HepG2 (cell line): ENCODE data around the gene ALKBH4. TPM values are rescaled to one million over a fixed set of nuclear protein-coding genes. Genes with fewer than 3 reads are reported as not detected.

Experiments
- ATAD3A ChIP-seq: sonication (generic); formaldehyde crosslinking; IDR thresholded peaks from 2 replicates; pipeline ENCODE4 v1.4.0; 2020; ENCODE audit warnings: missing genetic modification reagents
- BRF2 ChIP-seq: sonication (generic); formaldehyde crosslinking; IDR thresholded peaks from 2 replicates; pipeline ENCODE4 v1.8.1; 2022; ENCODE audit warnings: mild to moderate bottlenecking, missing genetic modification reagents
- HDAC2 ChIP-seq: sonication (generic); formaldehyde crosslinking; IDR thresholded peaks from 2 replicates; pipeline ENCODE4 v1.4.0; 2020; ENCODE audit warnings: missing genetic modification reagents
- LCORL ChIP-seq, 2 experiments: fragments of 450-650 bp in 1 of 2; sonication (generic) in 1 of 2; formaldehyde crosslinking in 1 of 2; IDR thresholded peaks; 2 replicates each; pipeline versions ENCODE4 v1.5.0 to v1.6.1; 2017 to 2020; ENCODE audit warnings: antibody characterized with exemption in 1 of 2, missing genetic modification reagents in 1 of 2
- MZF1 ChIP-seq: sonication (generic); formaldehyde crosslinking; IDR thresholded peaks from 2 replicates; pipeline ENCODE4 v1.8.1; 2023; ENCODE audit warnings: mild to moderate bottlenecking, missing genetic modification reagents, borderline replicate concordance
- NFE2 ChIP-seq: sonication (generic); formaldehyde crosslinking; IDR thresholded peaks from 2 replicates; pipeline ENCODE4 v1.4.0; 2020; ENCODE audit warnings: missing genetic modification reagents
- PCBP2 ChIP-seq: fragments of 200-400 bp; formaldehyde crosslinking; optimal IDR thresholded peaks from 2 replicates; pipeline ENCODE3; 2018; ENCODE audit warnings: low read length, low read depth; ENCODE audit not compliant: poor library complexity, severe bottlenecking
- TRIM22 ChIP-seq: fragments of 450-650 bp; IDR thresholded peaks from 2 replicates; pipeline ENCODE4 v1.6.1; 2017
- ZBTB46 ChIP-seq: sonication (generic); formaldehyde crosslinking; IDR thresholded peaks from 2 replicates; pipeline ENCODE4 v1.4.0; 2020; ENCODE audit warnings: mild to moderate bottlenecking, missing genetic modification reagents, borderline replicate concordance
- ZC3H4 ChIP-seq: sonication (generic); formaldehyde crosslinking; IDR thresholded peaks from 2 replicates; pipeline ENCODE4 v1.4.0; 2020; ENCODE audit warnings: missing genetic modification reagents, borderline replicate concordance
- ZGPAT ChIP-seq: IDR thresholded peaks from 2 replicates; pipeline ENCODE4 v1.6.1; 2016; ENCODE audit warnings: mild to moderate bottlenecking
- ZNF362 ChIP-seq: sonication (generic); formaldehyde crosslinking; IDR thresholded peaks from 2 replicates; pipeline ENCODE4 v1.4.0; 2020; ENCODE audit warnings: missing genetic modification reagents, mild to moderate bottlenecking, borderline replicate concordance
- ZNF775 ChIP-seq: sonication (generic); formaldehyde crosslinking; IDR thresholded peaks from 2 replicates; pipeline ENCODE4 v1.4.0; 2020; ENCODE audit warnings: missing genetic modification reagents, mild to moderate bottlenecking, moderate library complexity, borderline replicate concordance
- ZSCAN5A ChIP-seq: sonication (generic); formaldehyde crosslinking; IDR thresholded peaks from 2 replicates; pipeline ENCODE4 v1.8.0; 2022; ENCODE audit warnings: mild to moderate bottlenecking, missing genetic modification reagents, borderline replicate concordance
- polyA plus RNA-seq, 8 experiments: library from polyadenylated mRNA; depleted of rRNA in 3 of 8; stranded (reverse) in 7 of 8; unstranded in 1 of 8; fragments of >200 nt; fragmentation: Illumina TruSeq in 4 of 8; extraction: Trizol in 4 of 8; gene quantifications; 2 replicates each; pipeline versions ENCODE4 v1.2.1 to v1.2.3, GENCODE V29; 2011 to 2016; ENCODE audit warnings: low read depth in 4 of 8, missing spikeins in 1 of 8, mixed read lengths in 1 of 8; ENCODE audit not compliant: insufficient read depth in 1 of 8
- total RNA-seq, 5 experiments: library from RNA; depleted of rRNA; stranded (reverse); fragments of >200 nt; fragmentation: Illumina TruSeq; extraction: Trizol; gene quantifications; 2 replicates each; pipeline ENCODE4 v1.2.3, GENCODE V29; 2016; ENCODE audit warnings: low read depth in 1 of 5

Gene ALKBH4
- total and polyA plus RNA-seq, 2 of the 13 experiments (the other 11 are each of a cell fraction or from before 2014, with no cell fraction given) = 2.6 to 8.8 TPM

- TF ChIP-seq NFE2 (CRISPR knock-in tag) (no peak), ATAD3A (CRISPR knock-in tag) (no peak), ZSCAN5A (no peak), ZNF775 (CRISPR knock-in tag) (no peak), BRF2 (CRISPR knock-in tag) (no peak), PCBP2 (no peak), HDAC2 (CRISPR knock-in tag) (peak; percentile 52; the same call in 1 of the 2 replicates), MZF1 (CRISPR knock-in tag) (0 out of 2 replicates have a peak, but pooled peaks have one; percentile 62), ZBTB46 (no peak), ZC3H4 (CRISPR knock-in tag) (no peak), LCORL (IDR thresholded peaks at IDR 0.05) (no peak), LCORL (CRISPR knock-in tag; IDR thresholded peaks at IDR 0.05) (no peak), ZGPAT (CRISPR knock-in tag) (peak; percentile 29; the same call in 1 of the 2 replicates), TRIM22 (no peak), ZNF362 (CRISPR knock-in tag) (no peak; the same call in 1 of the 2 replicates)
Measured at GRCh38 chr7:102451371-102452054, 13.2 kb downstream of the ALKBH4 start (continued).
